GM23338 (cell line): Measurements from ENCODE around the gene RNF26. TPM values are rescaled to one million over a fixed set of nuclear protein-coding genes. Genes with fewer than 3 reads are reported as not detected.

ENCODE experiments used
- ATAC-seq: fragments of 200-7000 bp; cut with Tn5 transposase; 3 replicates; pipeline ENCODE4 v1.9.1; 2020
- DNase-seq: peaks from one replicate; pipeline ENCODE4 v3.0.0-alpha.2; 2015; ENCODE audit warnings: low spot score
- H2AFZ ChIP-seq: fragments of 200-600 bp; sonication (generic); 2 replicates; pipeline ENCODE4 v1.8.0; 2016; ENCODE audit warnings: antibody characterized with exemption, mild to moderate bottlenecking, moderate library complexity
- H3F3A ChIP-seq: fragments of 200-600 bp; sonication (generic); replicated peaks from 2 replicates; pipeline ENCODE4 v1.8.0; 2017; ENCODE audit warnings: antibody characterized with exemption, mixed run types, low read depth
- H3K27ac ChIP-seq: fragments of 200-600 bp; sonication (generic); 2 replicates; pipeline ENCODE4 v1.6.1; 2016; ENCODE audit warnings: low read depth
- H3K27me3 ChIP-seq: fragments of 200-600 bp; sonication (generic); 2 replicates; pipeline ENCODE4 v1.8.0; 2016; ENCODE audit warnings: mild to moderate bottlenecking, mixed run types, moderate library complexity; ENCODE audit not compliant: insufficient read depth
- H3K36me3 ChIP-seq: fragments of 200-600 bp; sonication (generic); 2 replicates; pipeline ENCODE4 v1.8.0; 2016; ENCODE audit warnings: mild to moderate bottlenecking; ENCODE audit not compliant: insufficient read depth
- H3K4me1 ChIP-seq: fragments of 200-600 bp; sonication (generic); 2 replicates; pipeline ENCODE4 v1.8.0; 2016; ENCODE audit warnings: mild to moderate bottlenecking, moderate library complexity; ENCODE audit not compliant: insufficient read depth
- H3K4me2 ChIP-seq: fragments of 200-600 bp; sonication (generic); 2 replicates; pipeline ENCODE4 v1.7.1; 2017; ENCODE audit warnings: mixed run types
- H3K4me3 ChIP-seq: fragments of 200-600 bp; sonication (generic); 2 replicates; pipeline ENCODE4 v1.6.1; 2016; ENCODE audit warnings: mixed run types
- H3K79me2 ChIP-seq: fragments of 200-600 bp; sonication (generic); replicated peaks from 2 replicates; pipeline ENCODE4 v1.8.0; 2017; ENCODE audit warnings: mild to moderate bottlenecking; ENCODE audit not compliant: insufficient read depth
- H3K9me2 ChIP-seq: fragments of 200-600 bp; sonication (generic); 2 replicates; pipeline ENCODE4 v1.8.0; 2017; ENCODE audit not compliant: insufficient read depth
- H4K20me1 ChIP-seq: fragments of 200-600 bp; sonication (generic); replicated peaks from 2 replicates; pipeline ENCODE4 v1.8.0; 2017; ENCODE audit warnings: mild to moderate bottlenecking; ENCODE audit not compliant: insufficient read depth
- H3K27ac Mint-ChIP-seq: 2 replicates; pipeline ENCODE4 v1.8.0; 2020; ENCODE audit warnings: inconsistent platforms, mild to moderate bottlenecking, moderate library complexity, mixed read lengths
- H3K27me3 Mint-ChIP-seq: 3 replicates; pipeline ENCODE4 v1.8.0; 2022; ENCODE audit warnings: low read depth, mild to moderate bottlenecking, moderate library complexity, mixed read lengths, inconsistent platforms; ENCODE audit not compliant: insufficient read depth, poor library complexity
- H3K36me3 Mint-ChIP-seq: 3 replicates; pipeline ENCODE4 v1.8.0; 2021; ENCODE audit warnings: low read depth, mild to moderate bottlenecking, inconsistent platforms, moderate library complexity, mixed read lengths
- H3K4me1 Mint-ChIP-seq: 3 replicates; pipeline ENCODE4 v1.8.0; 2020; ENCODE audit warnings: mild to moderate bottlenecking, inconsistent platforms, mixed read lengths
- H3K4me3 Mint-ChIP-seq: 3 replicates; pipeline ENCODE4 v1.8.0; 2021; ENCODE audit warnings: moderate library complexity, mild to moderate bottlenecking, inconsistent platforms, mixed read lengths
- H3K9me3 Mint-ChIP-seq: 3 replicates; pipeline ENCODE4 v1.8.0; 2020; ENCODE audit warnings: moderate library complexity, mild to moderate bottlenecking, inconsistent platforms, mixed read lengths
- EZH2 ChIP-seq: fragments of 200-600 bp; sonication (generic); IDR thresholded peaks from one replicate; pipeline ENCODE4 v1.8.0; 2017; ENCODE audit warnings: antibody characterized with exemption, mild to moderate bottlenecking, low read depth; ENCODE audit not compliant: unreplicated experiment
- JUNB ChIP-seq: IDR thresholded peaks from one replicate; pipeline ENCODE4 v1.6.1; 2016; ENCODE audit warnings: antibody characterized with exemption; ENCODE audit not compliant: unreplicated experiment
- NANOG ChIP-seq: IDR thresholded peaks from 2 replicates; pipeline ENCODE4 v1.6.1; 2016; ENCODE audit warnings: antibody characterized with exemption, borderline replicate concordance
- POLR2AphosphoS5 ChIP-seq: IDR thresholded peaks from 2 replicates; pipeline ENCODE4 v1.6.1; 2016; ENCODE audit warnings: antibody characterized with exemption, low read depth
- ZNF331 ChIP-seq: fragments of 250-450 bp; sonication (Bioruptor Pico); IDR thresholded peaks from 2 replicates; pipeline ENCODE4 v1.5.0; 2020; ENCODE audit warnings: low read depth, mild to moderate bottlenecking, moderate library complexity
- polyA plus RNA-seq: library from polyadenylated mRNA; unstranded; fragments of >200 nt; fragmentation: Nextera tagmentation; extraction: Ambion mirVana; gene quantifications from 2 replicates; pipeline ENCODE4 v1.2.1, GENCODE V29; 2016
- total RNA-seq: library from RNA; depleted of rRNA; stranded (reverse); fragments of >200 nt; shearing (Covaris generic); gene quantifications from 2 replicates; pipeline ENCODE4 v1.2.3, GENCODE V29; 2014
- TF ChIP-seq, protein P1 (sequence below), 2 experiments: fragments of 200-600 bp in 1 of 2; sonication (generic) in 1 of 2; conservative IDR thresholded peaks; 2 replicates each; pipeline versions ENCODE4 v1.5.1 to v1.6.1; 2016 to 2017; ENCODE audit warnings: antibody characterized with exemption in 2 of 2, low read depth in 2 of 2, mild to moderate bottlenecking in 2 of 2, moderate library complexity in 1 of 2

Gene RNF26
- total and polyA plus RNA-seq, 2 experiments from 2014 or later: 31.8 to 58.3 TPM

DNA sequence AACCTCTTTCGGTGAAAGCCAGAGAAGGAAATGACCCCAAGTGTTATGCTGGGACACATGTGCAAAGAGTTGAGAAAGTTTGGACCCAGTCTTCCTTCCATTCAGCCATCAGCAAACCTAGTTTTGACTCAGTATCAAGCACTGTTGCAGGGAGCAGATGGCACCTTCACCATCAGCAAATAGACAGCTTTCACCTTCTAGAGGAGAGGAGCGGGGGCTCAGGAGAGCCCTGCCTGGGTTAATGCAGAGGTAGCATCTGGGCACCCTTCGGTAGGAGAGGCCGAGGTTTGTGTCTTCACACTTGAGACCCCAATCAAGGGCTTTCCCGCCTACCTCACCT is 28.4 kb downstream of the RNF26 start:
- peak overlapping the region; percentile 92 for H3K4me2 ChIP-seq
- H3K27me3 Mint-ChIP-seq: peaks cover 38% of the 10 kb centered on the region
- no peaks in the 10 kb centered on the region; the same call in 1 of the 2 replicates for H3F3A ChIP-seq
- H3K36me3 Mint-ChIP-seq: peaks cover 15% of the 10 kb centered on the region
- no peak overlapping the region for H3K27ac Mint-ChIP-seq
- TF ChIP-seq, protein P1, sequence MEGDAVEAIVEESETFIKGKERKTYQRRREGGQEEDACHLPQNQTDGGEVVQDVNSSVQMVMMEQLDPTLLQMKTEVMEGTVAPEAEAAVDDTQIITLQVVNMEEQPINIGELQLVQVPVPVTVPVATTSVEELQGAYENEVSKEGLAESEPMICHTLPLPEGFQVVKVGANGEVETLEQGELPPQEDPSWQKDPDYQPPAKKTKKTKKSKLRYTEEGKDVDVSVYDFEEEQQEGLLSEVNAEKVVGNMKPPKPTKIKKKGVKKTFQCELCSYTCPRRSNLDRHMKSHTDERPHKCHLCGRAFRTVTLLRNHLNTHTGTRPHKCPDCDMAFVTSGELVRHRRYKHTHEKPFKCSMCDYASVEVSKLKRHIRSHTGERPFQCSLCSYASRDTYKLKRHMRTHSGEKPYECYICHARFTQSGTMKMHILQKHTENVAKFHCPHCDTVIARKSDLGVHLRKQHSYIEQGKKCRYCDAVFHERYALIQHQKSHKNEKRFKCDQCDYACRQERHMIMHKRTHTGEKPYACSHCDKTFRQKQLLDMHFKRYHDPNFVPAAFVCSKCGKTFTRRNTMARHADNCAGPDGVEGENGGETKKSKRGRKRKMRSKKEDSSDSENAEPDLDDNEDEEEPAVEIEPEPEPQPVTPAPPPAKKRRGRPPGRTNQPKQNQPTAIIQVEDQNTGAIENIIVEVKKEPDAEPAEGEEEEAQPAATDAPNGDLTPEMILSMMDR (conservative IDR thresholded peaks at IDR 0.05; ENCODE audit: low read depth in 2 of 2): no peak
- TF ChIP-seq ZNF331 (no peak), NANOG (no peak), JUNB (no peak)
- H3K4me1 Mint-ChIP-seq: peaks cover 44% of the 10 kb centered on the region
- no peaks in the 10 kb centered on the region for H3K36me3 ChIP-seq
- H4K20me1 ChIP-seq: peaks cover 4% of the 10 kb centered on the region; the same call in 1 of the 2 replicates
- ATAC-seq (no peak), DNase-seq (no peak)
- H3K9me3 Mint-ChIP-seq: peaks cover 2% of the 10 kb centered on the region; the same call in 1 of the 3 replicates
- H3K27ac ChIP-seq: no peak overlapping the region
- H3K27me3 ChIP-seq: peaks cover 53% of the 10 kb centered on the region
- no peaks in the 10 kb centered on the region for H3K79me2 ChIP-seq
- H2AFZ ChIP-seq: no peak overlapping the region
- peaks cover 40% of the 10 kb centered on the region for H3K4me1 ChIP-seq
- no peaks in the 10 kb centered on the region for H3K9me2 ChIP-seq
- H3K4me3 ChIP-seq: no peak overlapping the region
- peak overlapping the region; percentile 46 for H3K4me3 Mint-ChIP-seq

DNA sequence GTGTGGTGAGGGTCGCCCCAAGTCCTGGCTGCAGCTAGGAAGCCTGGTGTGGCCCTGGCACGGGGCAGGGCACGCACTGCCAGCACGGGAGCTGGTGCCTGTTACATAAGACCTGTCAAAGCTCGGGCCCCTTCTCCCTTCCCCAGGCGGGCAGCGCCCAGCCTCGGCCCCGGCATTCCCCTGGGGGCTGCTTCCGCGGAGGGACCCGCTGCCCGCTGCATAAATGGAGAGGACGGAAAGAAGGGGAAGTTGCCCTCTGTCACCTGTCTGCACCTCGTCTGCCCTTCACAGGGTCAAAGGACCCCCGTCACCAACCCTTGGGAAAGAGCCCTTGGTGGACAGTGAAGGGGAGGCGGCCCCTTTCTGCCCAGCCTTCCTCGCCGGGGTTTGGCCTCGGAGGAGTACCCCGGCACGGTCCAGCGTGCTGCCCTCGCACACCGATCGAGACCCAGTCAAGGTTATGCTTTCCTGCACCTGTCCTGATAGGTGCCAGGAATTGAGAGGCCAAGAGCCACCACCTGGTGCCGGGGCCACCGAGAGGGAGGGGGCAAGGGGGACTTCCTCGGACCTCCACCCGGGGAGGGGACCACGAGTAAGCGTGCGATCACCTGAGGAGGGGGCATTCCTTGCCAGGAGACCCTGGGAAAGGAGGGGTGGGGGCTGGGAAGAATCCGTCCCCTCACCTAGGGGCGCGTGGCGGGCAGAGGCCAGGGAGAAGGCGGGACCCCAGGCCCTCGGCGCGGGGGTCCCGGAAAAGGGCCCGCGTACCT is 28.9 kb downstream of the RNF26 start:
- Histone ChIP-seq H3K4me1 (peaks cover 44% of the 10 kb centered on the region), H4K20me1 (0 out of 2 replicates have a peak, but pooled peaks cover 4% of the 10 kb centered on the region), H3K27me3 (peaks cover 49% of the 10 kb centered on the region), H3K9me2 (no peaks in the 10 kb centered on the region), H3K27ac (no peak overlapping the region), H3K4me2 (peak overlapping the region; percentile 92), H3K4me3 (peak overlapping the region; percentile 70), H2AFZ (peak overlapping the region; percentile 56; the same call in 1 of the 2 replicates), H3K36me3 (no peaks in the 10 kb centered on the region), H3K79me2 (no peaks in the 10 kb centered on the region), H3F3A (no peaks in the 10 kb centered on the region; the same call in 1 of the 2 replicates)
- H3K9me3 Mint-ChIP-seq: peaks cover 2% of the 10 kb centered on the region; the same call in 1 of the 3 replicates
- peaks cover 11% of the 10 kb centered on the region for H3K36me3 Mint-ChIP-seq
- peaks cover 48% of the 10 kb centered on the region for H3K4me1 Mint-ChIP-seq
- H3K27ac Mint-ChIP-seq: no peak overlapping the region
- DNase-seq: peak; percentile 40
- TF ChIP-seq NANOG (no peak), EZH2 (peak; percentile 41), POLR2AphosphoS5 (no peak)
- peak; percentile 16 for ATAC-seq
- H3K4me3 Mint-ChIP-seq: peak overlapping the region; percentile 63; the same call in 2 of the 3 replicates
- peaks cover 38% of the 10 kb centered on the region for H3K27me3 Mint-ChIP-seq
